DMS 273 (cell line): ENCODE data around the gene COL6A3.

Experiments
- DNase-seq: peaks from one replicate; lab custom pipeline; 2025; ENCODE audit not compliant: unreplicated experiment; lab: John Stamatoyannopoulos, UW

COL6A3 gene

DNA sequence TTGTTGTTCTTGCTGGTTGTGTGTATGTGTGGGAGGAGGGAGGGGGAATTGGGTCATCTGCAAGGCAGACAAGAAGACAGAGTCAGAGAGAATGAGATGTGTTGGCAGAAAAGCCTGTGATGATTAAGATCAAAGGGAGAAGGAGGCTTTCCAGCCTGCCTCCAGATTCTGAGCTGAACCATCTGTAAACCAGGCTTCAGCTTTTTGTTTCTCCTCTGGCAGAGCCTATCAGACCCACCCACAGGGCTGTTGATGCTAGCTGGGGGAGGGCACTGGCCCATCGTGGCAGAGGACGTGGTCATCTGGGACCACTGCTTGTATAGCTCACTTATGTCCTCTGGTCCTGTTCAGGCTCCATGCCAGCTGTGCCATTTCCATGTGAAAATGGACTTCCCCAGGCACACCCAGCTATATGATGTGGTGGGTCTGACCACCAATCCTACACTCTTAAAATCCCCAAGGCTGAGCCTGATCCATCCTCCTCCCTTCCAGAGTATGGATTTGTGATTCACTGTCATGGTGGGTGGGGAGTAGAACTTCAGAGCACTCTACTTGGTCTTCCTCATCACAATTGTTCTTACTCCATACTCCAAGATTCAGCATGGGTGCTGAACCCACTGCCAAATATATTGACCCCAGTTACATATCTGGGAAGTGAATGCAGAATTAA is 27.8 kb upstream of the COL6A3 start:
- no peak for DNase-seq

DNA sequence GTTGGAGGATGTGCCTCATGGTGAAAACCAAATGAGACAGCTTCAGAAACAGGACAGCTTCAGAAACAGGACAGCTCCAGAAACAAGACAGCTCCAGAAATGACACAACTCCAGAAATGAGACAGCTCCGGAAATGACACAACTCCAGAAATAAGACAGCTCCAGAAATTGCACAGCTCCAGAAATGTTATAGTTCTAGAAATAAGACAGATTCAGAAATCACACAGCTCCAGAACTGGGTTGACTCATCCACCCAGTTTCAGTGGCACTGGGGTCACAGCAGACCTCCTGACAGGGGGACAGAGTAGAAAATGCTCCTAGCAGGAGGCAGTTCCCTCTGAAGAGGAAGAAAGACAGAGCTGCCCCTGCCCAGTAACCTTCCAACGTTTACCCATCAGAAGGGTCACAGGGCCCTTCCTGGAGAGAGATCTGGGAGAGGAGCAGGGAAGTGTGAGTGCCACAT is 26.9 kb upstream of the COL6A3 start:
- no peak for DNase-seq

DNA sequence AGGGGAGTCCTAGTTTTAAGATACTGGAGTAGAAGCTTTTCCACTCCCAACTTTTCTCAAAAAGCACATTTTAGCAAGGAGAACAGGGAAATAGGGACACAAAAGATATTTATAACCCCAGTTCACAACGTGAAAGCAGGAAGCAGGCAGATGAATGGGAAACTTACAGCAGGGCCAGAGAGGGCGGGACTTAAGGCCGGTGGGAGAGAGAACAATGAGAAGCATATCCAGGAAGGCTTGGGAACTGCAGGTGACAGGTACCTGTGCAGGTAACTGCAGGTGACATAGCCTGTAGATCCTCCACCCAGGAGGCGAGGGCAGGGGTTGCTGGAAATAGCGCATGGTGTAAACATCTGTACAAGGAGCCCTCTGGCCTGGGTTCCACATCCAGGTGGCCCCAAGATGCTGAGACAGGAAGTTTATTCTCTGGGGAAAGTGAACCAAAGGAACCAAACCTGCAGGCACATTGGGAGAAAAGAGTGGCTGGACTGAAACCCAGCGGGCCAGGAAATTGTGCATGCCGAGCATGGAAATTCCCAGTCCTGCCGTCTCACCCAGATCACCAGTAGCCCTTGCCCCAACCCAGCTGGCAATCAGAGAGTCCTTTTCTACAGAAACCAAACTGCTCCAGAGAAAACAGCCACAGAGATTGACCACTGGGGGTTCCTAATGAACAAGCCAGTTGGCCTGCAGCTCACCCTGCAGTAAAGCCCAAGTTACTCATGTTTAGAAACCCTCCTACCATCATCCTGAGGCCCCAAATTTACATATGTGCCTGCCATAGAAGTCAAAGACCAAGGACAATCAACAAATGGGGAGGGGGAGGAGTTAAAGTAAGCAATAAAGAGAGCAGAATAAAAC is 24.3 kb upstream of the COL6A3 start:
- no peak for DNase-seq

DNA sequence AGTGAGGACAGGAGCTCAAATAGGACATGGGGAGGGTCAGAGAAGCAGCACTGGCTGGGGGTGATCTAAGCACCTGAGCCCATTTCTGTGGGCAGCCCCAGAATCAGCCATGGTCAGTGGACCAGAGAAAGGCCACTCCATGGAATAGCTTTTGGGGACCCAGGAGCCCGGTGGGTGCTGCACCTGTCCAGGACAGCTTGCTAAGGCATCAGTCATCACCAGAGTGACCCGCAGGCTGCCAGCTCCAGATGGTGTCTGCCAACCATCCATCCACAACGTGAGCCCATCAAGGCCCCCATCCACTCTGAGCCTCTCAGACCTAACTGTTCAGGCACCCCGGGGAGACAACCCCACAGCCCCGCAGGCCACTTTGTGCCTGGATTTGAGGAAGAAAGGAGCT is 23.6 kb upstream of the COL6A3 start:
- DNase-seq, result no peak

DNA sequence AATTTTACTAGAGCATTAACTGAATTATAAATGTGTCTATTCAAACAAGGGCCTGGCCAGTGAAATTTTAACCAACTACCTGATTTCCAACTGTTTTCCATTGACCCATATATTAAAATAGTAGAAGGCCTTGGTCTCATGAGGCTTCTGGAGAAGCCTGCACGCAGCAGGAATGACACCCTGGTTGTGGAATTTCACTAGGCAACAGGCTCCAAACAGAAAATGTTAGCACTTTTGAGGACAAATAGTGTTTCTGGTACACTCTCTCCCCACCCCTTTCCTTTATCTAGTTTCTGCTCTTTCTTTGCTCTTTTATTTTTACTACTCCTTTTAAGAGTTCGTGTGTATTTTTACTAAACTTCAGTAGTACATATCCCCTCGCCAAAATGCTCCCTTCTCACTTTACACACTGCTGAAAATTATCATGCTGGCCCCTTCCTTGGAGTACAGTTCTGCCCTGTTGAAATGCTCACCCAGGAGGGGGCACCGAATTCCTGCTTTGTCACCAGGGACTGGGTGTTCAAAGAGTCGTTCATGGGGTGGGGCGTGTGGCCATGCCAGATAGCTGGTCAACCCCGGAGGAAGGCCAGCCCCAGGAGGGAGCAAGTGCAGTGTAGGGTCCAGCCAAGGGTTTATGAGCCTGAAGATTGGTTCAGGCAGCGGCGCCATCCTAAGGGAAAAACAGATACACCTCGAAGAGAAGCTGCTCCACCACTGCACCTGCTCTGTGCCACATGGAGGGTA is 22.1 kb upstream of the COL6A3 start:
- no peak for DNase-seq

DNA sequence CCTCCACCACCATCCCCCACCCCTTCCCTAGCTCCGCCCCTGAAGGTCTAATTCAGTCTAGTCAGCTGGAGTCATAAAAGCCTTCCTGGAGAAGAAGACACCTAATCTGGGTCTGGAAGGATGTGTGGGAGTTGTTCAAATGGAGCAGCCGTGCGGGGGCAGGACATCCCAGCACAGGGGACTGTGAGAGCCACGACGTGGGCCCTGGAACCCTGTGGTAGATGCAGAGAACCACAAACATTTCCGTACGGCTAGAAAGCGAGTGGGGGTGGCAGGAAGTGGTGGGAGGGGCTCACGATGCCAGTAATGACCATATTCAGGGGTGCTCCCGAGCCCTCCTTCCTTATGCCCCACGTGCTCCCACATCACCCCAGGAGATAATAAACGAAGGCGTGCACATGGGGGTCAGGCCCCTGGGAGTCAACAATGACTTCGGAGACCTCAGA is 20.9 kb upstream of the COL6A3 start:
- DNase-seq, result no peak

DNA sequence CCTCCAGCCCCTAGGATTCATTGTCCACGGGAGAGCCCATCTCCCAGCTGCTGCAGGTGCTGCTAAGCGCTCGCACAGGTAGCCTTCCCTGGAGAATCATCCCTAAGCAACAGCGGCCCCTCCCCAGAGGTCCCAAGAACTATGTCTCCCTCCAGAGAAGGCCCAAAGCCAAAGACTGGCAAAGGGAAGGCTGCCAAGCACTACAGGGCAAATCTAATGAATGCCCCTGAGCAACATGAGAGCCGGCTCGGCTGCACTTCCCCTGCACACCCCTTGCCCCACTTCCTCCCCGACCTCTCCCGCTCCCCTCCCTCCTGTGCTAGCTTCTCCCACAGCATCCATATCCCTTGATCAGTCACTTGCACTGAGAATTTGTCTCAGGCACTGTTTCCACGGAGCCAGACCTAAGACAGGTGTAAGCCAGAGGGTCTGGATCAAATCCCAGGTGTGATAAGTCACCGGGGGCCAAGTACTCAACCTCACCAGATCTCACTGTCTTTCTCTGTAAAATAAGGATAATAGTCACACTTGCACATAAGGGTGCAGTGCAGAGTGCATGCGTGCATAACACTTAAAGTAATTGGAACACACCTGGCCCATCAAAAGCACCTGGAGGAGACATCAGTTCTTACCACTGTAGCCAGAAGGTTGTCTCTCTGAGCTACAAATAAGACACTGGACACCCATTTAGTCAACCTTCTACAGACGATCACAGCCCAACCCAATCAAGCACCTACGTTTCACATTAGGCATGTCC is 20.1 kb upstream of the COL6A3 start:
- DNase-seq, result no peak

DNA sequence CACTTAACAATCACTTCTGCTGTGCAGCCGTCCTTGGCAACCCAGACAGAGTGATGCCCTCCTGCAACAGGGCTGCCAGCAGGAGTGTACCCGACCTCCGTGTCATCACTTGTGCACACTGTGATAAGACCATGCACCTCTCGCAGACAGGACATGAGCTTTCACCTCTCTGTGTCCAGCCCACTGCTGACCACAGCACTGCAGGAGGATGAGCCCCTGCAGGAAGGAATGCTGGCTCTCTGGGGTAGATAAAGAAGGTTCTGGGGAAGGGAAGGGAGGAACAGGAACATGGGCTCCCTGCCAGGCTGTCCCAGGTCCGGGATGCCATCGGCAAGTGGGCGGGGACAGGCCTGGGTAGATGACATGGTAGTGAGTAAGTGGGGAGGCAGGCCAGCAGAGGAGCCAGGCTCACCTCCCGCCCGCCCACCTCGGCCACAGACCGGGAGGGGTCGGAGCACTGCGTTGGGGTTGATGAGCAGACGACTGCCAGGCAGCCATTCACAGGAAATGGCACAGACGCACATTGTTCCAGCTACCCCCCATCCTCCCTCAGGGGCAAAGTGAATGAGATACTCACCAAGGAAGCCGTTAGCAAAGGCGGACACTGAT is 18.6 kb upstream of the COL6A3 start:
- DNase-seq, result no peak

DNA sequence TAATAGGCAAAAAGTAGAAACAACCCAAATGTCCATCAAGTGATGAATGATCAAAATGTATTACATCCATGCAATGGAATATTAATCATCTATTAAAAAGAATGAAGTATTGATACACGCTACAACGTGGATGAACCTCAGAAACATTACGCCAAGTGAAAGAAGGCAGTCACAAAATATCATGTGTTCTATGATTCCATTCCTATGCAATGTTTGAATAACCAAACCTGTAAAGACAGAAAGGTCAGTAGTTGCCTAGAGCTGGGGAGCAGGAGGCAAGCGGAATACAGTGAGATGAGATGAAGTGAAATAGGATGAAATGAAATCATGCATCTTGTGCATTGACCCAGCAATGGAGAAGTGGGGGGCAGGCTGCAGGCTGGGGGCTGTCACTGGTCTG is 17.9 kb upstream of the COL6A3 start:
- DNase-seq, result no peak

DNA sequence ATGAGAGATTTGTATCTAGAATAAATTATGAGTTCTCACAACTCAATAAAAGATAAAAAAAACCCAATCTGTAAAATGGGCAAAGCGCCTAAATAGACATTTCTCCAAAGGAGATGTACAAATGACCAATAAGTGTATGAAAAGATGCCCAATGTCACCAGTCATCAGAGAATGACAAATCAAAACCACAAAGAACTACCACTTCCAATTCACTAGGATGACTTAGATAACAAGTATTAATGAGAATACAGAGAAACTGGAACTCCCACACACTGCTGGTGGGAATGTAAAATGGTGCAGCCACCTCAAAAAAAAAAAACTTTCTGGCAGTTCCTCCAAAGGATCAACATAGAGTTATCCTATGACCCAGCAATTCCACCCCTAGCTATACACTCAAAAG is 17.4 kb upstream of the COL6A3 start:
- DNase-seq, result no peak

DNA sequence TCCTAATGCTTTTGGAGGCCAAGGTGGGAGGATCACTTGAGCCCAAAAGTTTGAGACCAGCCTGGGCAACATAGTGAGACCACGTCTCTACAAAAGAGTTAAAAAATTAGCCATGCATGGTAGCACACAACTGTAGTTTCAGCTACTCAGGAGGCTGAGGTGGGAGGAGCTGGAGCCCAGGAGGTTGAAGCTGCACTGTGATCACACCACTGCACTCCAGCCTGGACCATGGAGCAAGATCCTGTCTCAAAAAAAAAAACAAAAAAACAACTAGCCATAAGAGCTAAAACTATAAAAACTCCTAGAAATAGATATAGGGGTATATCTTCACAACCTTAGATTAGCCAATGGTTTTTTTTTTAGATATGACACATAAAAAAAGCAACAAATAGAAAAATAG is 16.9 kb upstream of the COL6A3 start:
- DNase-seq, result no peak

DNA sequence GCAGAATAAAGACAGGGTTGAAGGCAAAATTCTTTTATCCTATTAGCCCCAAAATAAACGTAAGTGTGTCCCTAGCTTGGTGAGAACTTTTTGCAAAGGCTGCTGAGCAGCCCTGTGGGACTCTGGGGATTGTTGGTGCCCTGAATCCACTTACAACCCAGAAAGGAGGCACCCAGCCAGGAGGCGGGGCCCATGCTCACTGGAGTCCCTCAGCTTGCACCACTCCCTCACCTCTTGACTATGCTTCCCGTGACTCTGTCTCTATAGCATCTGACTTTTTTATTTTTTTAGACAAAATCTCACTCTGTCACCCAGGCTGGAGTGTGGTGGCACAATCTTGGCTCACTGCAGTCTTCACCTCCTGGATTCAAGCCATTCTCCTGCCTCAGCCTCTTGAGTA is 15.8 kb upstream of the COL6A3 start:
- DNase-seq, result no peak

DNA sequence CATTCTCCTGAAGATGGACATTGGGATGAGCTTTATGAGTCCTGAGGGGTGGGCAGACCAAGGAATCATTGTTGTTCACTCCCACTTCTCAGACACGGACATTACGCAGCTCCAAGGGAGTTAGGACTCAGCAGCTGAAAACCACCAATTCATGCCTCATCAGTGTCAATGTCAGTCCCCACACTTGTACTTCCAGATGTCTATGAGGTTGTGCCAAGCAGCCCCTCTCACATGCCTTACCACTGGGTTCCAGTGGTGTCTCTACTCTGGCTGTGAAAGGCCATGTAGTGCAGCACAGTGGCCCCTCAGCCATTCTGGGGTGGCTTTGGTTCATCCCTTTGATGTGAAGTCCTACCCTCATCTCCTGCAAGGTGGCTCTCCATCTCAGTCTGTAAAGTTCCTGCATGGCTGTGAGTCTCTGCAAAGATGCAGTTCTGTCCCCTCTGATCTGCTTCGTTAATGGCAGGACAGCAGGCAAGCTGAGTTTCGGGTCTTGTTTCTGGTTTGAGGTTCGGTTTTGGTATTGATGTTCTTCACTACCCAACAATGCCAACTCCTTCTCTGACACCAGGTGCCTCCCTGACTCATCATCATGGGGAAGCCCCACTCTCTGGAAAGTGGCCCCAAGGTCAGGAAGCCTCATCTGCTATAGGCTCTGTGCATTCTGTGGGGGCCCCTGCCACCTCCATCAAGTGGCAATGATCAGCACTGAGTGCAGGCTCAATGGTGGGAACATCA is 14.0 kb upstream of the COL6A3 start:
- no peak for DNase-seq

DNA sequence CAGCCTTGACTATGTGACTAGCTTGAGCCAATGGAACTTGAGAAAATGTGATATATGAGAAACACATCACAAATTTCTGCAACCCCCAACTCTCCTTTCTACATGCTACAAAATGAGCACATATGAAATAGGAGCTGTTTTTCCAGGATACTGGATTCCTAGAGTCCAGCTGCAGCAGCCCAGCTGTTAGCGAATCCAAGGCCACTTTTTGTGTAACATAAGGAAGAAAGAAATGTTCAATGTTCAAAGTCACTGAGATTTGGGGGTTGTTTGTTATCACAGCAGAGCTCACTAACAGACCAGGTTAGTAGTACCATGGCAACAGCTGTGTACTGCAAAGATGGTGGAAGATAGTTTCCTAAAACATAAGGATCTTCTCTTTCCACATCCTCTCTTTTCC is 12.6 kb upstream of the COL6A3 start:
- no peak for DNase-seq

DNA sequence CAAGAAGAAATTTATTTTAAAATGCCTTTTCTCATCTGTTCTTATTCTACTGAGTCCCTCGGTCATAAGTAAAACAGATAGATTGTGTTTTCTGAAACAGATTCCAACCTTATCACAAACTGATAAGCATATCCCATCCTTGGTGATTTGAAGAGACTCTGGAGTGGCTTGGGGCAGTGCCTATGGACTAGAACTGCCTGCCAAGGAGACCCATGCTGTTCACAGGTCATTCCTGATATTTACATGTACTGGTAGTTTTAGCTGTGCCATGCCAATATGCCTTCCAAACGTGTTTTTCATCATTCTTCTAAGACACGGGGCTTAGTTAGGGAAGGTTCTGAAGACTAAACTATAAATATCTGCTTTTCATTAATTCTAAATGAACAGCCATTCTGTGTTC is 11.4 kb upstream of the COL6A3 start:
- no peak for DNase-seq

DNA sequence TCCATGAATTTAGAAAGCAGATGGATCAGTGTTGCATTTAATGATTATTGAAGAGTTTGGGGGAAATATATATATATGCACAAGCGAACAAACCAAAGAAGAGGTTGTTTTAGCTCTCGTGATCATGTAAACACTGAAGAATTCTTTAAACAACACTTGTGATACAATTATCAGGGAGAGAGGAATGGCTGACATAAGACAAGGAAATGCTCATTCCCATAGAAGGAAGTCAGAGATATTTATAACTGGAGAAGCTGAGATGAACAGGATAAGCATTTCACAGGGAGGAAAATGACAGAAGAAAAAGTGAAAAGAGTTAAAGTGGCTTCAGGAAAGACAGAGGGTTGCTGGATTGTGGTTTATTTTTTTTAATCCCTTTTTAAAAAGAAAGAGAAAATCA is 10.6 kb upstream of the COL6A3 start:
- DNase-seq, result no peak

DNA sequence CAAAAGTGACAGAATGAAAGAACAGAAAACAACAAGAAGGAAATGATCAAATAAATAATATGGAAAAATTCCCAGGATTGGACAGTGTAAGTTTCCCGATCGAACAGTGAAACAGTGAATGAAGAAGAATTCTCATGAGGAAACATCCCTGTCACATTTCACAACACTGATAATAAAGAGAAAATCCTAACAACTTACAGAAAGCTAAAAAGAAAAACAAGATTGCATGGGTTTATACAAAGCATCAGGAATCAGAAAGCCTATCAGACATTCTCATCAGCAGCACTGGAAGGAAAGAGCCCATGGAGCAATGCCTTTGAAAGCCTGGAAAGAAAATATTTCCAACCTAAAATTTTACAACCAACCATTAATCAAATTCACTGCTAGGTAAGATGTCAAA is 9.9 kb upstream of the COL6A3 start:
- DNase-seq, result no peak

DNA sequence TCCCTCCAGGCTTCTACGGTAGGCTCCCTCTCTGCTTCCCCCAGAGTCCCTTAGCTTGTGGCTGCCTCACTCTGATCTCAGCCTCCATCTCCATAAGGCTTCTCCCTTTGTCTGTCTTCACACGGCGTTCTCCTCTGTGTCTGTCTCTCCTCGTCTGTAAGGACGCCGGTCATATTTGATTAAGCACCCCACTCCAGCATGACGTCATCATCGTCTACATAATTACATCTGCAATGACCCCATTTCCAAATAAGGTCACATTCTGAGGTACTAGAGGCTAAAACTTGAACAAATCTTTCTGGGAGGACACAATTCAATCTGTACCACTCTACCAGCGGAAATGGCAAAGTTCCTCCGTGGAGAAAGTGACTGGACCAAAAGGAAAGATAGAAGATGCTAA is 8.3 kb upstream of the COL6A3 start:
- DNase-seq, result no peak

DNA sequence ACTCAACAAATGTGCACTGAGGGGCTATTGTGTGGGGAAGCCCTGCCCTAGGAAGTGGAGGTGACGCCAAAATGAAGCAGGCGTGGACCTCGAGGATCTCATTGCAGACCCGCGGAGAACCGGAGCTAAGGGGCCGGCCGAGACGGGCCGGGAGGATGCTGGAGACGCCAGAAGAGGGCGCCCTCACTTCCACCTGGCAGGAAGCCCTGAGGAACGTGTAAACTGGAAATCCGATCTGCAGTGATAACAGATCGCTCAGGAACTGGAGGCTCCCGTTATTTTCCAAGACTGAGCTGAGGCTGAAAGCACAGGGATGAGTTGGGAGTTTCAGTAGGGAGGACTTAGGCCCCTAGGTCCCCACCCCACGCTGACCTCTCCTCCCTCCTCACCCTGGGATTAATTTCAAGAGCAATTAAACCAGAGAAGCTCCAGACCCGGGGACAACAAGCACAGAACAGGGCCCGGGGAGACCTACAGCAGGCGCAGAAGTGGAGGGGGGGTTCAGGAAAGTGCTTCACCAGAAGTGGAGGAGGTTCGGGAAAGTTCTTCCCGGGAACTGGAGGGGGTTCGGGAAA is 7.7 kb upstream of the COL6A3 start:
- DNase-seq, result peak; percentile 92

DNA sequence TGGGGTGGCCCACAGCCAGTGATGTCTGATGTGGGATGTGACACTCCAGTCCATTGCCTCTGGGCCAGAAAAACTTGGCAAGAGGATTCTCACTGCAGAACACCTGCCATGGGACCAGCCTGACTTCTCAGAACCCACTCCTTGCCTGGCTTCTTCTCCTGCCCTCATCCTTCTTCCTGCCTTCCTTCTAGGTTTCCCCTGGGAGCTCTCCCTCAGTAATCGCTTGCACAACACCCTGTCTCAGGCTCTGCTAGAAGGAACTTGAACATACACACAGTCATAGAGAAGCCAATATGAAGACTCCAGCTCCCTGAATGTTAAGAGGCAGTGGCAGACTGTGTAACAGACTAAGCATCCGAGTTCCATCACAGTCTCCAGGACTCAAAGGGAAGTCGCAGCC is 4.3 kb upstream of the COL6A3 start:
- DNase-seq, result no peak
